ENCODE measurements around the gene ERC1.

DNA sequence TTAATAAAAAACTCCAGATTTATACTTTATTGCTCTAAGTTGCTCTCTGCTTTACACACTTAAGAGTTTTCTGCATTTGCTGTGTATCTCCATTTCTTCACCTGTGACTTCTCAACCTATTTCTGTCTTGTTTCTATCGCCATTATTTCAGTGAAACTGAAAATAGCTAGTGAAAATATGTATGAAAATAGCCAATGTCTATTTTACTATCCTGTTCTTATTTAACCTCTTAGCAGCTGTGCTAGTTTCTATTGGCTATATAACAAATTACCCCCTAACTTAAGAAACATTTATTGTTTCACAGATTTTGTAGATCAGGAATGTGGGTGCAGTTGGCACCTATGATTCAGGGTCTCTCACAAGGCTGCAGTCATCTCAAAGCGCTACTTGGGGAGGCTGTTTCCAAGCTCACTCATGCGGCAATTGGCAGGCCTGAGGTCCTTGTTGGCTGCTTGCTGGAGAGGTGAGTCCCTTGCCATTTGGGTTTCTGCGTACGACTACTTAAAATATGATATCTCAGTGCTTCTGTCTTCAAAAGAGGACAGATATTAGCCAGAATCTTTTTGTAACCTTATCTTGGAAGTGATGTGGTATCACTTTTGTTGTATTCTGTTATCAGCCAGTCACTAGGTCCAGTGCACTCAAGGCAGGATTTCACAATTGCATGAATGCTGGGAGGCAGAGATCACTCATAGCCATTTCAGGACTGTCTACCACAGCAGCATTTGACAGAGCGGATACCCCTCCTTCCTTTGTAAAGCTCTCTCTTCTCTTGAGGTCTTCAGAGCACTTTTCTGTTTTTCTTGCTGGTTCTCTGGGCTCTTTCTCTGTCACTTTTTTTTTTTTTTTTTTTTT is 7.2 kb downstream of the ERC1 start:
- TF ChIP-seq, protein P1, sequence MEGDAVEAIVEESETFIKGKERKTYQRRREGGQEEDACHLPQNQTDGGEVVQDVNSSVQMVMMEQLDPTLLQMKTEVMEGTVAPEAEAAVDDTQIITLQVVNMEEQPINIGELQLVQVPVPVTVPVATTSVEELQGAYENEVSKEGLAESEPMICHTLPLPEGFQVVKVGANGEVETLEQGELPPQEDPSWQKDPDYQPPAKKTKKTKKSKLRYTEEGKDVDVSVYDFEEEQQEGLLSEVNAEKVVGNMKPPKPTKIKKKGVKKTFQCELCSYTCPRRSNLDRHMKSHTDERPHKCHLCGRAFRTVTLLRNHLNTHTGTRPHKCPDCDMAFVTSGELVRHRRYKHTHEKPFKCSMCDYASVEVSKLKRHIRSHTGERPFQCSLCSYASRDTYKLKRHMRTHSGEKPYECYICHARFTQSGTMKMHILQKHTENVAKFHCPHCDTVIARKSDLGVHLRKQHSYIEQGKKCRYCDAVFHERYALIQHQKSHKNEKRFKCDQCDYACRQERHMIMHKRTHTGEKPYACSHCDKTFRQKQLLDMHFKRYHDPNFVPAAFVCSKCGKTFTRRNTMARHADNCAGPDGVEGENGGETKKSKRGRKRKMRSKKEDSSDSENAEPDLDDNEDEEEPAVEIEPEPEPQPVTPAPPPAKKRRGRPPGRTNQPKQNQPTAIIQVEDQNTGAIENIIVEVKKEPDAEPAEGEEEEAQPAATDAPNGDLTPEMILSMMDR (IDR thresholded peaks at IDR 0.05; ENCODE audit: poor library complexity), result no peak
- TF ChIP-seq EZH2 (IDR thresholded peaks at IDR 0.05; ENCODE audit: borderline replicate concordance) (no peak), EZH2phosphoT487 (IDR thresholded peaks at IDR 0.05; ENCODE audit: low read depth, severe bottlenecking, unreplicated experiment) (no peak)

All from hepatocyte (in vitro differentiated cells).